ENCODE results near the gene LCLAT1. TPM values are rescaled to one million over a fixed set of nuclear protein-coding genes. Genes with fewer than 3 reads are reported as not detected.

Gene LCLAT1
- total RNA-seq, 1 donor from 2014 or later: 21.6 TPM

- Mint-ChIP-seq H3K27me3 (ENCODE audit: insufficient read depth, low read depth) (no peaks in the 10 kb centered on the region), H3K4me3 (no peak overlapping the region), H3K27ac (no peak overlapping the region), H3K4me1 (no peaks in the 10 kb centered on the region), H3K36me3 (no peaks in the 10 kb centered on the region), H3K9me3 (no peaks in the 10 kb centered on the region)
- Histone ChIP-seq H3K4me2 (no peak overlapping the region), H3K27me3 (no peaks in the 10 kb centered on the region), H3K36me3 (no peaks in the 10 kb centered on the region), H3K9me3 (ENCODE audit: low read depth) (no peaks in the 10 kb centered on the region), H2AFZ (replicated peaks) (no peak overlapping the region), H3K4me1 (no peaks in the 10 kb centered on the region), H3K4me3 (no peak overlapping the region), H3F3A (ENCODE audit: low read depth) (no peaks in the 10 kb centered on the region), H3K79me2 (ENCODE audit: low read depth) (peaks cover 65% of the 10 kb centered on the region), H3K9ac (no peak overlapping the region), H3K27ac (no peak overlapping the region), H4K20me1 (ENCODE audit: low read depth) (no peaks in the 10 kb centered on the region)
- no peak for DNase-seq (ENCODE audit: low spot score)
- TF ChIP-seq EZH2phosphoT487 (IDR thresholded peaks at IDR 0.05): no peak
- TF ChIP-seq CTCF (IDR thresholded peaks at IDR 0.05): no peak
- no peak for TF ChIP-seq EZH2 (IDR thresholded peaks at IDR 0.05)
Measured at GRCh38 chr2:30481323-30481800, 34.3 kb downstream of the LCLAT1 start.

DNA sequence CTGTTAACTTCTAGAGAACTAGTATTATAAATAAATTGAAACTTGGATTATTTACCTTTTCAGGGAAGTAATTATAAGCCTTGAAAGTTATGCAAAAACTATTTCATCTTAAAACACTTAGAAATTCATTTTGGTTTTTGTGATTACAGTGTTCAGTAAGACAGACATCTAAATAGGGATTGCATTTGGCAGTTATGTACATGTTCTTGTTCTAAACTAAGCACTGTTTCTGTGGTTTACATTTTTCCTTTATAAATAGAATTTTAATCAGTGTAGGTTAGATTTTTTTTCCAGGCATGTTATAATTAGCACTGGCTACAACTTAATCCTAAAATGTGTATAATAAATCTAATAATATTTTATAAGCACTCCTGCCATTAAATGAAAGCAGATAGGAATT, 35.0 kb downstream of the LCLAT1 start:
- H3K27ac ChIP-seq: no peak overlapping the region
- no peak overlapping the region for H3K27ac Mint-ChIP-seq
- H4K20me1 ChIP-seq (ENCODE audit: low read depth): no peaks in the 10 kb centered on the region
- H3K36me3 ChIP-seq: no peaks in the 10 kb centered on the region
- H3K4me3 Mint-ChIP-seq: no peak overlapping the region
- no peak overlapping the region for H3K9ac ChIP-seq
- no peaks in the 10 kb centered on the region for H3K9me3 ChIP-seq (ENCODE audit: low read depth)
- H3K27me3 Mint-ChIP-seq (ENCODE audit: insufficient read depth, low read depth): no peaks in the 10 kb centered on the region
- H3K4me1 ChIP-seq: no peaks in the 10 kb centered on the region
- no peaks in the 10 kb centered on the region for H3K4me1 Mint-ChIP-seq
- no peaks in the 10 kb centered on the region for H3F3A ChIP-seq (ENCODE audit: low read depth)
- no peaks in the 10 kb centered on the region for H3K36me3 Mint-ChIP-seq
- H3K9me3 Mint-ChIP-seq: no peaks in the 10 kb centered on the region
- TF ChIP-seq EZH2 (IDR thresholded peaks at IDR 0.05): no peak
- TF ChIP-seq CTCF (IDR thresholded peaks at IDR 0.05): no peak
- no peak overlapping the region for H3K4me2 ChIP-seq
- no peak for DNase-seq (ENCODE audit: low spot score)
- no peak overlapping the region for H3K4me3 ChIP-seq
- H3K79me2 ChIP-seq (ENCODE audit: low read depth): peaks cover 64% of the 10 kb centered on the region
- H3K27me3 ChIP-seq: no peaks in the 10 kb centered on the region
- no peak overlapping the region for H2AFZ ChIP-seq (replicated peaks)

DNA sequence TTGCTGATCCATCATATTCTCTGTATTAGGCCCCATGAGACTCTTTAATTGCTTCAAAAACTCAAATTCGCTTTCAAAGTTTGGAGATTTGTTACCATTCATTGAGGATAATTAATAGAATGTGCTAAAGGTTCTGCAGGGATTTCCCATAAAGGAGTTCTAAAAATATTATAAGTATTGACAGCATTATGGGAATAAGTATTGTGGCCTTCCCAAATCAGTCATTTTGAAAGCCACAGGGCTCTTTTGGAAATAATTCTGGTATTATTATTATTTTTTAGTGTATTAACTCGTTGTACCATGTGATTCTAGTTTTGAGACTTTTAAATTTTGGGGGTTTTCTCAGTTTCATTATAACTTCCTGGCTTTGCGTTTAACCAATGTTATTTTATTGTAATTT, 37.1 kb downstream of the LCLAT1 start:
- Histone ChIP-seq H3K4me2 (no peak overlapping the region), H3K36me3 (no peaks in the 10 kb centered on the region), H4K20me1 (ENCODE audit: low read depth) (no peaks in the 10 kb centered on the region), H3K9ac (no peak overlapping the region), H3F3A (ENCODE audit: low read depth) (no peaks in the 10 kb centered on the region), H3K27me3 (no peaks in the 10 kb centered on the region), H2AFZ (replicated peaks) (no peak overlapping the region), H3K27ac (no peak overlapping the region), H3K4me1 (no peaks in the 10 kb centered on the region), H3K9me3 (ENCODE audit: low read depth) (no peaks in the 10 kb centered on the region), H3K79me2 (ENCODE audit: low read depth) (peaks cover 67% of the 10 kb centered on the region), H3K4me3 (no peak overlapping the region)
- TF ChIP-seq EZH2phosphoT487 (IDR thresholded peaks at IDR 0.05) (no peak), EZH2 (IDR thresholded peaks at IDR 0.05) (no peak), CTCF (IDR thresholded peaks at IDR 0.05) (no peak)
- no peaks in the 10 kb centered on the region for H3K27me3 Mint-ChIP-seq (ENCODE audit: insufficient read depth, low read depth)
- no peak overlapping the region for H3K4me3 Mint-ChIP-seq
- H3K4me1 Mint-ChIP-seq: no peaks in the 10 kb centered on the region
- H3K27ac Mint-ChIP-seq: no peak overlapping the region
- DNase-seq (ENCODE audit: low spot score): no peak
- H3K9me3 Mint-ChIP-seq: no peaks in the 10 kb centered on the region
- H3K36me3 Mint-ChIP-seq: no peaks in the 10 kb centered on the region
